Spinal cord (tissue), 10 donors: ENCODE measurements around the gene IZUMO2. TPM values are rescaled to one million over a fixed set of nuclear protein-coding genes. Genes with fewer than 3 reads are reported as not detected.
"Not testable (repeated sequence)": the region's sequence is repeated elsewhere in the genome, so short reads cannot be mapped to it uniquely, and the experiment has no call there.

Experiments
- DNase-seq, 6 donors: peaks; one replicate each; pipeline versions ENCODE4 v3.0.0 to v3.0.0-alpha.2; 2013 to 2015; ENCODE audit warnings: low spot score in 6 of 6, low read depth in 4 of 6
- H3K27ac ChIP-seq: one replicate; pipeline ENCODE4 v1.5.1; 2013; ENCODE audit warnings: low read depth, low read length, control low read depth
- H3K27me3 ChIP-seq: one replicate; pipeline ENCODE4 v1.6.1; 2013; ENCODE audit warnings: low read length; ENCODE audit not compliant: control insufficient read depth, insufficient read depth
- H3K36me3 ChIP-seq: one replicate; pipeline ENCODE4 v1.6.1; 2013; ENCODE audit warnings: low read length; ENCODE audit not compliant: control insufficient read depth, insufficient read depth
- H3K4me1 ChIP-seq: one replicate; pipeline ENCODE4 v1.6.1; 2013; ENCODE audit warnings: low read length; ENCODE audit not compliant: control insufficient read depth, insufficient read depth
- H3K4me3 ChIP-seq: one replicate; pipeline ENCODE4 v1.5.1; 2013; ENCODE audit warnings: low read depth, low read length, control low read depth
- H3K9me3 ChIP-seq: one replicate; pipeline ENCODE4 v1.6.1; 2013; ENCODE audit warnings: low read length; ENCODE audit not compliant: control insufficient read depth, insufficient read depth
- WGBS: methylation state at CpG from one replicate; pipeline ENCODE4 v1.1.5; 2013; ENCODE audit warnings: missing lambda C conversion rate; ENCODE audit not compliant: insufficient coverage; 5-methylcytosine and 5-hydroxymethylcytosine counted together
- polyA plus RNA-seq, 2 donors: library from polyadenylated mRNA; unstranded; fragments of 120-200 nt; gene quantifications; one replicate each; pipeline ENCODE4 v1.2.1, GENCODE V29; 2013; ENCODE audit not compliant: insufficient read length in 2 of 2
- total RNA-seq, 2 donors: library from RNA; depleted of rRNA in 1 of 2; stranded (reverse); fragments of 120-200 nt in 1 of 2; fragments of >200 nt in 1 of 2; gene quantifications; one replicate each; pipeline versions ENCODE4 v1.2.3 to v1.2.4, GENCODE V29; 2013 to 2014
- donor health status: healthy.

IZUMO2 gene
- total and polyA plus RNA-seq, 4 donors, result not detected

DNA sequence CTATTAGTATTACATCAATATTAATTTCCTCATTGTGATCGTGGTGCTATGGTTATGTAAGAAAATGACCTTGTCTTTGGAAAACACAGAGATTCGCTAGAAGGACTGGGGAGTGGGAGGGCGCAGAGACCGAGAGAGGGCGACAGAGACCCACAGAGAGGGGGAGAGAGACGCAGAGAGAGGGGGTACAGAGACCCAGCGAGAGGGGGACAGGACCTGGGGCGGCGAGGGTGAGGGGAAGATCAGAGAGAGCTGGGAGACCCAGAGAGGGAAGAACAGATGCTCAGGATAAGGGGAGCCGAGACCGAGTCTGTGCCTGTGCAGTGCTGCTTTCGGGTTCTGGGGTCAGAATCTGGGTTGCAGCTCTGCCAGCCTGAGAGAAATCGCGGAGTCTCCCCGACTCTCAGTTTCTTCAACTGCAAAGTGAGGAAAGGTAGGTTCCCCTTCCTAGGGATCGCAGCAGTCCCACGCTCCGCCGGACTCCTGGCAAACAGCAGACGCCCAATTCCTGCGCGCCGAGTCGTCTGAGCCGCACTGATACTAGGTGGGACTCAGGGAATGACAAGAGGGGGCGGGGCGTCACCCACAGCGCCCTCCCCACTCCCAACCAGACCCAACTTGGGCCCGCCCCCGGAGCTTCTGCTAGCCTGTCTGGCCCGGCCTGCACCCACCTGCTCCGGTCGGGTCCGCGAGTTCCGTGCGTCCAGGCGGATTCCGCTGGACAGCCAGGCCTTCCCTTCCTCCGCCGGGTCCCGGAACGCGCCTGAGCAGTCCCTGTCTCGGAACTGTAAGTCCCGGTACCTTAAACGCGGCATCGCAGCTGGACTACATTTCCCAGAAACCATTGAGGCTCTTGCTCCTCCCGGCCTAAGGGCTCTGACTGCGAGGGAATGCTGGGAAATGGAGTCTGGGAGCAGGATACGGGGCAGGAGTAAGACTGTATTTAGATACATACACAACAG lies 15.3 kb downstream of the IZUMO2 start:
- H3K27ac ChIP-seq, result peak overlapping the region; percentile 69
- H3K4me3 ChIP-seq, result peak overlapping the region; percentile 84
- H3K4me1 ChIP-seq, result peaks cover 6% of the 10 kb centered on the region
- under 1% methylated on average over 48 of the region's 52 CpGs for WGBS
- peaks cover 2% of the 10 kb centered on the region for H3K9me3 ChIP-seq
- peak; percentile 84 to 99 (median 90) for DNase-seq
- no peaks in the 10 kb centered on the region for H3K36me3 ChIP-seq
- no peaks in the 10 kb centered on the region for H3K27me3 ChIP-seq

DNA sequence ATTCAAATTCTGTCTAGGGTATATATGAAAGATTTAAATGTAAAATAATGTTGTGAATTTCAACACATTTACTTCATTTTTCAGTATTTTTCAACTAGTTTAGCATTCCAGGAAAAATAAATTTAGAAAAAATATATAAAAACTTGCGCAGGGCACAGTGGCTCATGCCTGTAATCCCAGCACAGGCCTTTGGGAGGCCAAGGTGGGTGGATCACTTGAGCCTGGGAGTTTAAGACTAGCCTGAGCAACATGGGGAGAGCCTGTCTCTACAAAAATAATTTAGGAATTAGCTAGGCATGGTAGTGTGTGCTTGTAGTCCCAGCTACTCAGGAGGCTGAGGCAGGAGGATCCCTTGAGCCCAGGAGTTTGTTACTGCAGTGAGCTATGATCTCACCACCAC lies 21.2 kb downstream of the IZUMO2 start:
- H3K36me3 ChIP-seq, DNase-seq, H3K27ac ChIP-seq, H3K4me1 ChIP-seq, H3K4me3 ChIP-seq, H3K27me3 ChIP-seq, H3K9me3 ChIP-seq: not testable (repeated sequence)
- 100% methylated on average over 1 of the region's 1 CpG for WGBS

DNA sequence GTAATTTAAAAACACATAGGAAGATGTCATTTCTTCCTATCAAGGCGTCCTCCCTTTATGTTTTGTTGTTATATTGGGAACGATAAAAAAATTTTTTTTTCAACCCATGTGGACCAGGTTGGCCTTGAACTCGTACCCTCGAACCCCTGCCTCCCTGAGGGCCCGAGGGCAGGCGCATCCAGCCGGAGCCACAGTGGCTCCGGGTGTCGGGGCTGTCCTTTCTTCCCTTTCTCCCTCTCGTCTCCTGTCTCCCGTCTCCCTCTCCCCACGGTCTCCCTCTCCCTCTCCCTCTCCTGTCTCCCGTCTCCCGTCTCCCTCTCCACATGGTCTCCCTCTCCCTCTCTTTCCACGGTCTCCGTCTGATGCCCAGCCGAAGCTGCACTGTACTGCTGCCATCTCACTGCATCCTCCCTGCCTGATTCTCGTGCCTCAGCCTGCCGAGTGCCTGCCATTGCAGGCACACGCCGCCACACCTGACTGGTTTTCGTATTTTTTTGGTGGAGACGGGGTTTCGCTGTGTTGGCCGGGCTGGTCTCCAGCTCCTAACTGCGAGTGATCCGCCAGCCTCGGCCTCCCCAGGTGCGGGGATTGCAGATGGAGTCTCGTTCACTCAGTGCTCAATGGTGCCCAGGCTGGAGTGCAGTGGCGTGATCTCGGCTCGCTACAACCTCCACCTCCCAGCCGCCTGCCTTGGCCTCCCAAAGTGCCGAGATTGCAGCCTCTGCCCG lies 22.8 kb downstream of the IZUMO2 start:
- H3K27me3 ChIP-seq, H3K9me3 ChIP-seq, DNase-seq, H3K36me3 ChIP-seq, H3K27ac ChIP-seq, H3K4me1 ChIP-seq, H3K4me3 ChIP-seq: not testable (repeated sequence)
- 94% methylated on average over 23 of the region's 36 CpGs for WGBS

DNA sequence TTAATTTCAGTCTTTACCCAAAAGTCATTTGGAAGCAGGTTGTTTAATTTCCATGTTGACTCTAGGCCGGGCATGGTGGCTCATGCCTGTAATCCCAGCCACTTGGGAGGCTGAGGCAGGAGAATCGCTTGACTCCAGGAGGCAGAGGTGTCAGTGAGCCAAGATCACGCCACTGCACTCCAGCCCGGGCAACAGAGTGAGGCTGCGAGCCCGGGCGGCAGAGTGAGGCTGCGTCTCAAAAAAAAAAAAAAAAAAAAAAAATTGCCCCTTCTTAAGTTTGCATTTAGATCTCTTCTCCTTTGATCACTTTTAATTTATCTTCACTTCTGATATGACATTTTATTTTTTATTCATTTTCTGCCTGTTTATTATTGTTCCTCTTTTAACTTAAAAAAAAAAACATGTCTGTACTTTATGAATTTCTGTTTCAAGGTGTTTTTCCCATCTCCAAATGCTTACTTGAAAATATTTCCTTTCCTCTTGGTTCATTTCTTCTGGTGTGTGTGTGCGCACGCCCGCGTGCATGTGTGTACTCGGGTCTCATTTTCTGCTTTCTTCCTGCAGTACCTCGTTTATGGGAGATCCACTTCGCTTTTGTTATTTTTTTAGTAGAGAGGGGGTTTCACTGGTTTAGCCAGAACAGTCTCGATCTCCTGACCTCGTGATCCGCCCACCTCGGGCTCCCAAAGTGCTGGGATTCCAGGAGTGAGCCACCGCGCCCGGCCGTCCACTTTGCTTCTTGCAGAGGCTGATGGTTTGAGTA lies 26.3 kb downstream of the IZUMO2 start:
- H3K9me3 ChIP-seq, DNase-seq, H3K27me3 ChIP-seq, H3K4me1 ChIP-seq, H3K36me3 ChIP-seq, H3K4me3 ChIP-seq, H3K27ac ChIP-seq: not testable (repeated sequence)
- WGBS, result 69% methylated on average over 11 of the region's 23 CpGs

DNA sequence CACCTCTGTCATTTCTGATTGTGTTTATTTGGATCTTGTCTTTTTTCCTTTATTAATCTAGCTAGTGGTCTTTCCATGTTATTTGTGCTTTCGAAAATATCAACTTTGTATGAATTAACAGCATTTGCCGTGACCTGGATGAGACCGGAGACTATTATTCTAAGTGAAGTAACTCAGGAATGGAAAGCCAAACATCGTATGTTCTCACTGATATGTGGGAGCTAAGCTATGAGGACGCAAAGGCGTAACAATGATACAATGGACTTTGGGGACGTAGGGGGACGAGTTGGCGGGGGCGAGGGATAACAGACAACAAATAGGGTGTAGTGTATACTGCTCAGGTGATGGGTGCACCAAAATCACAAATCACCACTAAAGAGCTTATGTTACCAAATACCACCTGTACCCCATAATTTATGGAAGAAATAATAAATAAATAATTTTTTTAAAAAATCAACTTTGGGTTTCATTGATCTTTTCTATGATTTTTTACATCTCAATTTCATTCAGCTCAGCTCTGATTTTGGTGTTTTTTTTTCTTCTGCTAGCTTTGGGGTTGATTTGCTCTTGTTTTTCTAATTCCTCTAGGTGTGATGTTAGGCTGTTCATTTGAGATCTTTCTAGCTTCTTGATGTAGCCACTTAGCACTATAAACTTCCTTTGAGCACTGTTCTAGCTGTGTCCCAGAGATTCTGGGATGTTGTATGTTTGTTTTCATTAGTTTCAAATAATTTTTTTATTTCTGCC lies 27.1 kb downstream of the IZUMO2 start:
- not testable (repeated sequence) for H3K4me3 ChIP-seq, H3K27ac ChIP-seq, H3K27me3 ChIP-seq, H3K9me3 ChIP-seq, H3K36me3 ChIP-seq, H3K4me1 ChIP-seq
- DNase-seq, result peak in 1 of 6 donors; percentile 59
- 95% methylated on average over 8 of the region's 10 CpGs for WGBS

DNA sequence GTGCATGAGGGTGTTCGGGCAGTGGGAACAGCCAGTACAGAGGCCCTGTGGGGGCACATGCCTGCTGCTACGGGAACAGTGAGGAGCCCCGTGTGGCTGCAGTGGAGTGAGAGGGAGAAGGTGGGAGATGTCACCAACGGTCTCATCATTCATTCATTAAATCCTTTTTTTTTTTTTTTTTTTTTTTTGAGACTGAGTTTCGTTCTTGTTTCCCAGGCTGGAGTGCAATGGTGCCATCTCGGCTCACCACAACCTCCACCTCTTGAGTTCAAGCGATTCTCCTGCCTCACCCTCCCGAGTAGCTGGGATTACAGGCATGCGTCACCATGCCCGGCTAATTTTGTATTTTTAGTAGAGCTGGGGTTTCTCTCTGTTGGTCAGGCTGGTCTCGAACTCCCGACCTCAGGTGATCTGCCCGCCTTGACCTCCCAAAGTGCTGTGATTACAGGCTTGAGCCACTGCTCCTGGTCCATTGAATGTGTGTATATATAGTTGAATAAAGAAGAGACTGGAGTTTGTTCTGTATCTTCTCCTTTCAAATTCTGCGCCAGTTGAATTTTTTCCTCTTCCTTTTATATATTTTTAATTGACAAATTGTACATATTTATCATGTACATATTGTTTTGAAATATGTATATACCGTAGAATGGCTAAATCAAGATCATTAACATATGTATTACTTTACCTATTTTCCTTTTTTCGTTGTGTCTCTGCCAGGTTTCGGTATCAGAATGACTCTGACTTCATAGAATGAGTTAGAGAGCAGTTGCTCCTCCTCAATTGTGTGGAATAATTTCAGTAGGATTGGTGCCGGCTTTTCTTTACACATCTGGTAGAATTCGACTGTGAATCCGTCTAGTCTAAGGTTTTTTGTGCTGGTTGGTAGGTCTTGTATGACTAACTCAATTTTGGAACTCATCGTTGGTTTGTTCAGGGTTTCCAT lies 28.0 kb downstream of the IZUMO2 start:
- not testable (repeated sequence) for H3K4me3 ChIP-seq, H3K4me1 ChIP-seq, DNase-seq, H3K27me3 ChIP-seq, H3K27ac ChIP-seq, H3K36me3 ChIP-seq, H3K9me3 ChIP-seq
- WGBS, result no CpG with 5 or more reads among the region's 21 CpGs

DNA sequence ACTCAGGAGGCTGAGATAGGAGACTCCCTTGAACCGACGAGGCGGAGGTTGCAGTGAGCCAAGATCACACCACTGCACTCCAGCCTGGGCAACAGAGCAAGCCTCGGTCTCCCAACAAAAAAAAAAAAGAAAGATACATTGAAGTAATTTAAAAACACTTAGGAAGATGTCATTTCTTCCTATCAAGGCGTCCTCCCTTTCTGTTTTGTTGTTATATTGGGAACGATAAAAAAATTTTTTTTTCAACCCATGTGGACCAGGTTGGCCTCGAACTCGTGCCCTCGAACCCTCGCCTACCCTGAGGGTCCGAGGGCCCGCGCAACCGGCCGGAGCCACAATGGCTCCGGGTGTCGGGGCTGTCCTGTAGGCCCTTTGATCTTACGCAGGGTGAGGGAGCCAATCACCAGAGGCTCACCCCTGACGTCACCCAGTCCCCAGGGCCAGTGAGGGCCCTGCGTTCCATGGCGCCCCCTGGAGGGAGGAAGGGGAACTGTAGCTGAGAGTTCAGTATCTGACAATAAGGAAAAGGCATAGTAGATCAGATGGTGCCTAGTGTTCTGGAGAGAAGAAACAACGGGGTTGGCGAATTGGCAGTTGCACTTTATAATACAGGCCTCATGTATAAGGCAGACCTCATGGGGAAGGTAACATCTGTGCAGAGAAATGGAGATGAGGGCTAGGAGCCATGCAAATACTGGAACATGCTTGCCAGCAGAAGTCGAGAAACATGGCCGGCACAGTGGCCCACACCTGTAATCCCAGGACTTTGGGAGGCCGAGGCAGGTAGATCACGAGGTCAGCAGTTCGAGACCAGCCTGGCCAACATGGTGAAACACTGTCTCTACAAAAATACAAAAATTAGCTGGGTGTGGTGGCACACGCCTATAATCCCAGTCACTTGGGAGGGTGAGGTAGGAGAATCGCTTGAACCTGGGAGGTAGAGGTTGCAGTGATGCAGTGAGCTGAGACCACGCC lies 29.3 kb downstream of the IZUMO2 start:
- not testable (repeated sequence) for H3K36me3 ChIP-seq, H3K27me3 ChIP-seq, H3K4me3 ChIP-seq, DNase-seq, H3K27ac ChIP-seq, H3K4me1 ChIP-seq, H3K9me3 ChIP-seq
- 91% methylated on average over 5 of the region's 31 CpGs for WGBS

DNA sequence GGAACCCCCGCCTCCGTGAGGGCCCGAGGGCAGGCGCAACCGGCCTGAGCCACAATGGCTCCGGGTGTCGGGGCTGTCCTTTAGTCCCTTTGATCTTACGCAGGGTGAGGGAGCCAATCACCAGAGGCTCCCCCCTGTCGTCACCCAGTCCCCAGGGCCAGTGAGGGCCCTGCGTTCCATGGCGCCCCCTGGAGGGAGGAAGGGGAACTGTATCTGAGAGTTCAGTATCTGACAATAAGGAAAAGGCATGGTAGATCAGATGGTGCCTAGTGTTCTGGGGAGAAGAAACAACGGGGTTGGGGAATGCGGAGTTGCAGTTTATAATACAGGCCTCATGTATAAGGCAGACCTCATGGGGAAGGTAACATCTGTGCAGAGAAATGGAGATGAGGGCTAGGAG lies 59.1 kb downstream of the IZUMO2 start:
- H3K4me3 ChIP-seq, H3K27ac ChIP-seq, H3K27me3 ChIP-seq, DNase-seq, H3K36me3 ChIP-seq, H3K4me1 ChIP-seq, H3K9me3 ChIP-seq: not testable (repeated sequence)
- WGBS, result no CpG with 5 or more reads among the region's 13 CpGs
